Epithelial cell of esophagus (primary cell): ENCODE results near the gene PTPRN2.

ENCODE experiments used
- DNase-seq: peaks from one replicate; pipeline ENCODE4 v3.0.0; 2010; ENCODE audit warnings: low read depth
- H3K4me3 ChIP-seq: 2 replicates; pipeline ENCODE4 v1.5.1; 2011; ENCODE audit warnings: mild to moderate bottlenecking, low read length, control low read depth
- TF ChIP-seq, protein P1 (sequence below): IDR thresholded peaks from 2 replicates; pipeline ENCODE4 v1.5.1; 2011; ENCODE audit warnings: low read depth, mild to moderate bottlenecking, low read length, control low read depth, inconsistent platforms; ENCODE audit not compliant: insufficient read depth; ENCODE audit errors: missing control alignments

The PTPRN2 gene

DNA sequence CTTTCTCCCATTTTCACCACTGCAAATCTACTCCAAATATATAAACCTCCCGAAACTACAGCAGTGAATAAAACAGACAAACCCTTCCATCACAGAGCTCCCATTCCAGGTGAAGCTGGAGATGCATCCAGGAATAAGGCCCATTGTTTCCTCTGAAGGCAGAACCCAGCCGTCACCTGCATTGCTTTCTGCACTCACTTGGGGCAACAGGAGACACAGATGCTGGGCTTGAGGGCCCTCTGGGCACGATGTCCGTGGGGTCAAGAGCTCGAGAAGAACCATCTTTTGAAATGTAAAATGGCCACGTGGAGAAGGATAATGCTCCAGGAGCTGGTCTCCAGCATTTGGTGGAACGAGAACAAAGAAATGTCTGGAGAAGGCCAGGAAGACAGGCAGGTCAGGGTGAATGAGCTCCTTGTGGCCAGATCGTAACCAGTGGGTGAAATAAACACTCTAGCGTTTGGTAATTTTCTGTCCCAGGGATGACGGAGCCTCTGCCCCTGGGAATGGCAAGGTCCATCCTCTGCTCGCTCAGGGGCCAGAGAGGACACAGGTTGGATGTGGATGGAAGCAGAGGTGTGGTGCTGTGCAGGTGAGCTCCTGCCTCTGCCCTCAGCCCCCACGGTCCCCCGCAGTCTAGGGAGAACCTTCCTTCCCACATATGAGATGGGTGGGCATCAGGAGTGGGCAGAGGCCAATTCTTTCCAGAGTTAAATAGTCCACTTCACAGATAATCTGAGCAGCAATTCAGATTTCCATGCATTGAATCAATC is 694.7 kb downstream of the PTPRN2 start:
- DNase-seq = no peak
- TF ChIP-seq, protein P1, sequence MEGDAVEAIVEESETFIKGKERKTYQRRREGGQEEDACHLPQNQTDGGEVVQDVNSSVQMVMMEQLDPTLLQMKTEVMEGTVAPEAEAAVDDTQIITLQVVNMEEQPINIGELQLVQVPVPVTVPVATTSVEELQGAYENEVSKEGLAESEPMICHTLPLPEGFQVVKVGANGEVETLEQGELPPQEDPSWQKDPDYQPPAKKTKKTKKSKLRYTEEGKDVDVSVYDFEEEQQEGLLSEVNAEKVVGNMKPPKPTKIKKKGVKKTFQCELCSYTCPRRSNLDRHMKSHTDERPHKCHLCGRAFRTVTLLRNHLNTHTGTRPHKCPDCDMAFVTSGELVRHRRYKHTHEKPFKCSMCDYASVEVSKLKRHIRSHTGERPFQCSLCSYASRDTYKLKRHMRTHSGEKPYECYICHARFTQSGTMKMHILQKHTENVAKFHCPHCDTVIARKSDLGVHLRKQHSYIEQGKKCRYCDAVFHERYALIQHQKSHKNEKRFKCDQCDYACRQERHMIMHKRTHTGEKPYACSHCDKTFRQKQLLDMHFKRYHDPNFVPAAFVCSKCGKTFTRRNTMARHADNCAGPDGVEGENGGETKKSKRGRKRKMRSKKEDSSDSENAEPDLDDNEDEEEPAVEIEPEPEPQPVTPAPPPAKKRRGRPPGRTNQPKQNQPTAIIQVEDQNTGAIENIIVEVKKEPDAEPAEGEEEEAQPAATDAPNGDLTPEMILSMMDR = no peak
- no peak overlapping the region for H3K4me3 ChIP-seq

DNA sequence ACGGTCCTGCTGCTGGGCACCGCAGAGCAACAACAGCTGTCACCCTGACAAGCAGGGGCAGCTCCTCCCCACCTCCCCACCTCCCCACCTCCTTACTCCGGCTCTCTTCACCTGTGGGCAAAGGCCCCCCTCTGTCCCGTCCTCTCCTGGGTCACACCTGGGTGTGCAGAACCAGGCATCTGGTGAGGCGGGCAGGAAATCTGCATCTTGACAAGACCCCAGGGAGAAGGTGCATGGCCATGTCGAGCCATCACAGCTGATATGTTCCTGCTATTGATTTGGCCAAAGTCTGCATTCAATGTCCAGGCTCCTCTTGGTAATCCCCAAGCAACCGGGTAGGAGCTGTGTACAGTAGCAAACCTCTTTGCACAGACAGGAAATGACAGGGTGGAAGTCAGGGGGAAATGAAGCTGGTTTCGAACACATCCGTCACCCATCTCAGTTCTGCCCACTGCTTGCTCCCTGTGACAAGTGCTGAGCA is 696.7 kb downstream of the PTPRN2 start:
- TF ChIP-seq, protein P1 = no peak
- H3K4me3 ChIP-seq = no peak overlapping the region
- no peak for DNase-seq

DNA sequence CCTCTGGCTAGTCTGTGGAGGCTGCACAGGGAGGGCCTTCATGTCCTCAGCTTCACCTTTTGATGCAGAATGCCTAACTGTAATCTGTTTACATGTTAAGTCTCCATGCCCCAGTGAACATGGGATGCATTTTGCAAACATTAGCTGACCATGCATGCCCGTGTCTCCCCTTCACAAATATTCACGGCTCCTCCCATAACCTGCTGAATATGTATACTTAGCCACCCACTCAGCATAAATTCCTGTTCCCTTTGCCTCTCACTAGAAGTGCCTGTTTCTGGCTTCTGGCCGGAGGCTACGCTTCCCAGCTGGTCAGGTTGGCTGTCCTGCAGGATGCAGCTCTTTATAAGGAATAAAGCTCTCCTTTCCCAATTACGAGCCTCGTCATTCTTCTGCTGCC is 698.1 kb downstream of the PTPRN2 start:
- no peak overlapping the region for H3K4me3 ChIP-seq
- no peak for DNase-seq
- TF ChIP-seq, protein P1 = no peak

DNA sequence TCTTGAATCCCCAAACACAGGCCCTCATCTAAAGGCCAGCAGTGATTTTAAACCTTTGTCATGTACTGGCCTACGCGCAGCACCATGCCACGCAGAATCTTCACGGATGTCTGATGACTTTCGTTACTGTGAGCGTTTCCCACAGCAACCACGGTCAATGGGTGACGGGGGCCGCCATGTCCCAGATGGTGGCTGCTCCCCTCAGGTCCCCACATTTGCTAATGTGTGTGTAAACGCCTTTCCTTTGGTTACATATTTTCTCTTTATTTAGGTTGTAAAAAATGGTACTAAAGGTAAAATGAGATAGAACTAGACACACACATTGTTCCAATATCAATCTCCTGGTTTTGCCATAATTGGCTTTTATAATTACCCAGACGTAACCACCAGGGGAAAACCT is 699.0 kb downstream of the PTPRN2 start:
- no peak for DNase-seq
- TF ChIP-seq, protein P1 = no peak
- no peak overlapping the region for H3K4me3 ChIP-seq

DNA sequence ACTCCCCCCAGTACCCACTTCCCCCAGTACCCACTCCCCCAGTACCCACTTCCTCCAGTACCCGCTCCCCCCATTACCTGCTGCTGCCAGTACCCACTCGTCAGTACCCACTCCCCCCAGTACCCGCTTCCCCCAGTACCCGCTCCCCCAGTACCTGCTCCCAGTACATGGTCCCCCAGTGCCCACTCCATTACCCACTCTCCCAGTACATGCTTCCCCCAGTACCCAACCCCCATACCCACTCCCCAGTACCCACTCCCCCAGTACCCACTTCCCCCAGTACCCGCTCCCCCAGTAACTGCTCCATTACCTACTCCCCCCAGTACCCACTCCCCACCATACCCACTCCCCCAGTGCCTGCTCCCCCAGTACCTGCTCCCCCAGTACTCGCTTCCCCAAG is 700.2 kb downstream of the PTPRN2 start:
- no peak overlapping the region for H3K4me3 ChIP-seq
- TF ChIP-seq, protein P1 = no peak
- no peak for DNase-seq

DNA sequence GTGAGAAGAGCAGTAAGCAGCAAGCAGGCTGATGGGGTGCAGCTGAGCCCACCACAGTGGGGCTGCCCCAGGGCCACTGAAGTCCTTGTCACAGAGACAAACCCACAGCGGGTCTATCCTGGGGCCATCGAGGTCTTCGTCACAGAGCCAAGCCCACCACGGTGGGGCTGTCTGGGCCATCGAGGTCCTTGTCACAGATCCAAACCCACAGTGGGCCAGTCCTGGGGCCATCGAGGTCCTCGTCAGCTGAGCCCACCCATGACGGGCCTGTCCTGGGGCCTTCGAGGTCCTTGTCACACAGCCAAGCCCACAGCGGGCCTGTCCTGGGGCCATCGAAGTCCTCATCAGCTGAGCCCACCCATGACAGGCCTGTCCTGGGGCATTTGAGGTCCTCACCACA is 700.9 kb downstream of the PTPRN2 start:
- no peak for DNase-seq
- TF ChIP-seq, protein P1 = no peak
- no peak overlapping the region for H3K4me3 ChIP-seq

DNA sequence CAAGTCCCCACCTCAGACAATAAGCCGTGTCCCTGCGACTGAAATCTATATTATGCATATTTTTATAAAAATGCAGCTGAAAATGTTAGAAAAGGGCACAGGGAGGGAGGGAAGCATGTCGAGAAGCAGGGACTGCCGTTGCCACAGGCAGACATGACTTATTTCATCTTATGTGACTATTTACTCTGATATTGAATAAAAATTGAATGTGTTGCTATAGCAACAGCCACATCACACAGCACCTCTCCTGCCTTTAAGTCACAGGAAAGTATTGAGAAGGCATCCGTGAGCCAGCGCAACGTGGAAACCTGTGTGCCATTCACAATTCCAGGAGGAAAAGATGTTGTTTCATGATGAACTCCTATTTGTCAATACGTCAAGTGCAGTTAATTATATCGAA is 701.4 kb downstream of the PTPRN2 start:
- no peak for DNase-seq

More for the DNA sequence above, 701.4 kb downstream of the PTPRN2 start:
- H3K4me3 ChIP-seq = no peak overlapping the region
- TF ChIP-seq, protein P1 = no peak
